ENCODE data around the gene PCK2. TPM values are rescaled to one million over a fixed set of nuclear protein-coding genes. Genes with fewer than 3 reads are reported as not detected.

PCK2 gene
- polyA plus RNA-seq, 1 donor from 2014 or later, result 1.2 TPM

- TF ChIP-seq REST (IDR thresholded peaks at IDR 0.05; ENCODE audit: borderline replicate concordance) (no peak), EP300 (conservative IDR thresholded peaks at IDR 0.05; ENCODE audit: poor library complexity, severe bottlenecking) (peak; percentile 25), EZH2 (IDR thresholded peaks at IDR 0.05; ENCODE audit: borderline replicate concordance, insufficient read depth, low read length, poor library complexity, severe bottlenecking) (no peak), POLR2AphosphoS5 (IDR thresholded peaks at IDR 0.05) (peak; percentile 44), CTCF (IDR thresholded peaks at IDR 0.05; ENCODE audit: poor library complexity, severe bottlenecking) (no peak)
- Histone ChIP-seq H2AFZ (ENCODE audit: low read depth, low read length) (peak overlapping the region; percentile 3), H3K79me2 (replicated peaks; ENCODE audit: insufficient read depth, low read length) (no peaks in the 10 kb centered on the region), H3K9ac (ENCODE audit: low read length) (peak overlapping the region; percentile 71), H3K4me3 (ENCODE audit: low read length) (peak overlapping the region; percentile 68), H4K20me1 (ENCODE audit: insufficient read depth) (no peaks in the 10 kb centered on the region), H3K27me3 (ENCODE audit: insufficient read depth, low read depth, low read length) (no peaks in the 10 kb centered on the region), H3K9me3 (ENCODE audit: low read length) (no peaks in the 10 kb centered on the region), H3K4me2 (ENCODE audit: low read length) (peak overlapping the region; percentile 77), H3F3A (ENCODE audit: insufficient read depth, low read length, poor library complexity, severe bottlenecking) (peaks cover 3% of the 10 kb centered on the region), H3K9me2 (ENCODE audit: insufficient read depth, low read length) (no peaks in the 10 kb centered on the region), H3K36me3 (ENCODE audit: insufficient read depth, low read length) (no peaks in the 10 kb centered on the region), H3K27ac (ENCODE audit: low read length) (peak overlapping the region; percentile 79)
Measured at GRCh38 chr14:24079491-24080141, 14.5 kb upstream of the PCK2 start.

GRCh38 chr14:24080142-24080530, 14.0 kb upstream of the PCK2 start:
- H3K4me3 ChIP-seq (ENCODE audit: low read length), result peak overlapping the region; percentile 68
- peaks cover 3% of the 10 kb centered on the region for H3F3A ChIP-seq (ENCODE audit: insufficient read depth, low read length, poor library complexity, severe bottlenecking)
- H3K4me2 ChIP-seq (ENCODE audit: low read length), result peak overlapping the region; percentile 77
- H3K79me2 ChIP-seq (replicated peaks; ENCODE audit: insufficient read depth, low read length), result no peaks in the 10 kb centered on the region
- no peaks in the 10 kb centered on the region for H3K27me3 ChIP-seq (ENCODE audit: insufficient read depth, low read depth, low read length)
- peak overlapping the region; percentile 71 for H3K9ac ChIP-seq (ENCODE audit: low read length)
- H2AFZ ChIP-seq (ENCODE audit: low read depth, low read length), result no peak overlapping the region
- no peak for TF ChIP-seq CTCF (IDR thresholded peaks at IDR 0.05; ENCODE audit: poor library complexity, severe bottlenecking)
- TF ChIP-seq SMC3 (conservative IDR thresholded peaks at IDR 0.05; ENCODE audit: poor library complexity), result no peak
- TF ChIP-seq EP300 (conservative IDR thresholded peaks at IDR 0.05; ENCODE audit: poor library complexity, severe bottlenecking), result no peak
- no peak for TF ChIP-seq EZH2 (IDR thresholded peaks at IDR 0.05; ENCODE audit: borderline replicate concordance, insufficient read depth, low read length, poor library complexity, severe bottlenecking)
- TF ChIP-seq TAF1 (IDR thresholded peaks at IDR 0.05; ENCODE audit: low read depth), result no peak
- no peak for TF ChIP-seq POLR2AphosphoS5 (IDR thresholded peaks at IDR 0.05)
- TF ChIP-seq RAD21 (conservative IDR thresholded peaks at IDR 0.05), result no peak
- TF ChIP-seq MXI1 (conservative IDR thresholded peaks at IDR 0.05; ENCODE audit: poor library complexity, severe bottlenecking), result no peak
- no peak for TF ChIP-seq REST (IDR thresholded peaks at IDR 0.05; ENCODE audit: borderline replicate concordance)
- H3K9me3 ChIP-seq (ENCODE audit: low read length), result no peaks in the 10 kb centered on the region
- H3K9me2 ChIP-seq (ENCODE audit: insufficient read depth, low read length), result no peaks in the 10 kb centered on the region
- peak overlapping the region; percentile 79 for H3K27ac ChIP-seq (ENCODE audit: low read length)
- H3K36me3 ChIP-seq (ENCODE audit: insufficient read depth, low read length), result no peaks in the 10 kb centered on the region
- no peaks in the 10 kb centered on the region for H4K20me1 ChIP-seq (ENCODE audit: insufficient read depth)

Measured in neural cell (in vitro differentiated cells).